Astrocyte of the spinal cord (primary cell): ENCODE data around the gene CFAP99.
A peak's percentile ranks its signal among the peaks of the same experiment; 100 is the strongest.
"Not testable (repeated sequence)": the region's sequence is repeated elsewhere in the genome, so short reads cannot be mapped to it uniquely, and the experiment has no call there.

ENCODE experiments used
- DNase-seq: peaks from one replicate; pipeline ENCODE4 v3.0.0; 2011; ENCODE audit warnings: low read depth, low spot score
- H3K4me3 ChIP-seq: 2 replicates; pipeline ENCODE4 v1.5.1; 2011; ENCODE audit warnings: low read depth, mild to moderate bottlenecking, low read length, moderate library complexity
- in situ Hi-C: cut with HindIII; loops from 2 replicates; pipeline ENCODE4 v1.10.0; 2017; ENCODE audit warnings: low sequenced_read_pairs
- TF ChIP-seq, protein P1 (sequence below): IDR thresholded peaks from 2 replicates; pipeline ENCODE4 v1.5.1; 2012; ENCODE audit warnings: low read depth, mild to moderate bottlenecking, low read length, inconsistent platforms

The CFAP99 gene

DNA sequence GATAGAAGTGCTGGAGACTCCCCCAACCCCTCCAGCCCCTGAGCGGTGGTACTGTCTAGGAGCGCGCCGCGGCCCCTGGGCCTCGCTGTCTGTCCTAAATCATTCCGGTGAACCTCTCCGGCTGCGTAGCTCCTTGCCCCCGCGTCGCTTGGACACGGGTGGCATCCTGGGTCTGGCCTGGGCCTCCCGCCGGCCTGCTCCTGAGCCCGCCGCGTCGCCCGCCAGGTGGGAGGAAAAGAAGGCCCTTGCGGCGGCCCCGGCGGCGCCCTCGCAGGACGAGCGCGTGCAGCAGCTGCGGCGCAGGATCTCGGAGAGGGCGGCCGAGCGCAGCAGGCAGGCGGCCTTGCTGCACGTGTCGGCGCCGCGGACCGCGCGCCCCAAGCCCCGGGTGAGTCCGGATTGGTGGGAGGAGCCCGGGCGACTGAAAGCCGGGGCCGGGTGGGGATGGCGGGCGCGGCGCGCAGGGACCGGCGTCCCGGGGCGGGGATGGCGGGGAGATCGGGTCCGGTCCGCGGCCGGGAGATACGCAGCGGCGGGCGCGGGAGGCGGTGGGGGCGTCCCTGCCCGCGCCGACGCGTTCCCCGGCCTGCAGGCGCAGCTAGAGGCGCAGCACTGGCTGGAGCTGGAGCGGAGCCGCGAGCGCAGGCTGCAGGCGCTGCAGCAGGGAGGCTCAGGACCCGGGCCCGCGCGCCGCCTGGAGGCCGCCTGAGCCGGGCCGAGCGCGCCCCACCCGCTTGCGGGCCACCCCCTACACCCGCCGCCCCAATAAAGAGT lies 43.6 kb downstream of the CFAP99 start:
- peak overlapping the region; percentile 13 for H3K4me3 ChIP-seq
- TF ChIP-seq, protein P1, sequence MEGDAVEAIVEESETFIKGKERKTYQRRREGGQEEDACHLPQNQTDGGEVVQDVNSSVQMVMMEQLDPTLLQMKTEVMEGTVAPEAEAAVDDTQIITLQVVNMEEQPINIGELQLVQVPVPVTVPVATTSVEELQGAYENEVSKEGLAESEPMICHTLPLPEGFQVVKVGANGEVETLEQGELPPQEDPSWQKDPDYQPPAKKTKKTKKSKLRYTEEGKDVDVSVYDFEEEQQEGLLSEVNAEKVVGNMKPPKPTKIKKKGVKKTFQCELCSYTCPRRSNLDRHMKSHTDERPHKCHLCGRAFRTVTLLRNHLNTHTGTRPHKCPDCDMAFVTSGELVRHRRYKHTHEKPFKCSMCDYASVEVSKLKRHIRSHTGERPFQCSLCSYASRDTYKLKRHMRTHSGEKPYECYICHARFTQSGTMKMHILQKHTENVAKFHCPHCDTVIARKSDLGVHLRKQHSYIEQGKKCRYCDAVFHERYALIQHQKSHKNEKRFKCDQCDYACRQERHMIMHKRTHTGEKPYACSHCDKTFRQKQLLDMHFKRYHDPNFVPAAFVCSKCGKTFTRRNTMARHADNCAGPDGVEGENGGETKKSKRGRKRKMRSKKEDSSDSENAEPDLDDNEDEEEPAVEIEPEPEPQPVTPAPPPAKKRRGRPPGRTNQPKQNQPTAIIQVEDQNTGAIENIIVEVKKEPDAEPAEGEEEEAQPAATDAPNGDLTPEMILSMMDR, result peak; percentile 37
- in situ Hi-C loops, result no loop called here
- peak; percentile 64 for DNase-seq

- in situ Hi-C loops, result no loop called here
Measured at GRCh38 chr4:2462992-2463762, 44.4 kb downstream of the CFAP99 start.

DNA sequence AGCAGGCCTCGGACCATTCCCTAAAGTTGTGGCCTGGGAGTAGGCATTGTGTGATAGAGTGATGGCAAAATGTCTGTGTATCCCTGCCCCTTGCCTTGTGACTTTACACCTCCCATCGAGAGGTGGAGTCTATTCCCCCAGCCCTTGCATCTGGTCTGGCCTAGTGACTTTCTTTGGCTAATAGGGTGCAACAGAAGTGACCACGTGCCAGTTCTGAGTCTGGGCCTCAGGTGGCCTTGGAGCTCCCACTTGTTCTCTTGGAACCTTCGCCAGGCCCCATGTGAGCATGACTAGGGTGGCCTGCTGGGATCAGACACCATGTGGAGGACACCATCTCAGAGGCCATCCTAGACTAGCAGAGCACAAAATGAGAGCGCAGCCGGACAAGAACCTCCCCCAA lies 46.3 kb downstream of the CFAP99 start:
- in situ Hi-C loops, result no loop called here
- no peak overlapping the region for H3K4me3 ChIP-seq
- DNase-seq, result no peak
- TF ChIP-seq, protein P1, result no peak

More at GRCh38 chr4:2462992-2463762, 44.4 kb downstream of the CFAP99 start:
- H3K4me3 ChIP-seq, result peak overlapping the region; percentile 12
- TF ChIP-seq, protein P1, result no peak
- DNase-seq, result no peak

DNA sequence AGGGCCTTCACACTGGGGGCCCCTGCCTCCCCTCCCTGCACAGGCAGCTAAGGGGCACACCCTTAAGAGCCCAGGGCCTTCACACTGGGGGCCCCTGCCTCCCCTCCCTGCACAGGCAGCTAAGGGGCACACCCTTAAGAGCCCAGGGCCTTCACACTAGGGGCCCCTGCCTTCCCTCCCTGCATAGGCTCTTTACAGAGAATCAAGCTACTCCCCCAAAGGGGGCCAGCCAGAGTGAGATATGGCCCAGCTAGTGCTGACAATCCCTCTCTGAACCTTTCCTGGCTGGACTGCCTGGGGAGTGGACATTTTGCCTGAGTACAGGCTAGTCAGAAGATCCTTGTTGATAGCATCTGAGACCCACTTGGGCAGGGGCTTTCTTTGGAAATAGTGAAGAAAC lies 46.8 kb downstream of the CFAP99 start:
- DNase-seq, H3K4me3 ChIP-seq, in situ Hi-C loops: not testable (repeated sequence)

DNA sequence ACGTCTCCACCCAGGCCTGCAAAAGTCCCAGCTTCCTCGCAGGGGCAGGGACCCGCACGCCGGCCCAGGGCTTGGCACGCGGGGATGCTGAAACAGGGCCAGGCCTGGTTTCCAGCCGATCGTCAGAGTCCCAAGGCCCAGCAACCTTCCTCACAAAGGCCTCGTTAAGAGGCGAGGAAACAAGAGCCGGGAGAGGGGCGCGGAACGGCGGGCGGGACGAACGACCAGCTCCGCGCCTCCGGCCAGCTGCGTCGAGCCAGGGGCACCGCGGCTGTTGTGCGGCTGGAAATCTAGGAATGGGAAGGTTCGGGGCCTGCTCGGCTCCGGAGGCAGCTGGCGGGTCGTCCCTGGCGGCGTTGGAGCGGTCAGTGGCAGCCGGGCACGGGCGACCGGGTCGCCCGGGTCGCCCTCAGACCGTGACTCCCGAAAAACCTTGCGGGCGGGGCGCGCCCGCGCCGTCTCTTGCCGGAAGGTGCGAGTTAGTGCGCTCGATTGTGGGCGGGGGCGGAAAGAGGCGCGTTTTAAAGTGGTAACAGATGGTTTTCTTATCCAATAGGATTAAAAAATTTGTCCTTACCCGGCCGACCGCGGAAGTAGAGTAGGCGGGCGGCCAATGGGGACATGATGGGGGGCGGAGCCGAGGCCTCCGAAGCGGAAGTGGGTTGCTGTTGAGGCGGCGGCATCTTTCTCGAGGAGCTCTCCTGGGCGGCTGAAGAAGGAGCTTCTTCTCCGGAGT lies 49.9 kb downstream of the CFAP99 start, which contains the start of gene RNF4:
Gene RNF4 (plus strand): TSS at position 651 of the 736 bp plus-strand sequence. CDS start 21,388 bp downstream, outside the sequence.
- H3K4me3 ChIP-seq, result peak within 1 kb of the TSS; percentile 92
- DNase-seq, result peak; percentile 98
- in situ Hi-C loops, result no loop called here
- TF ChIP-seq, protein P1, result no peak

DNA sequence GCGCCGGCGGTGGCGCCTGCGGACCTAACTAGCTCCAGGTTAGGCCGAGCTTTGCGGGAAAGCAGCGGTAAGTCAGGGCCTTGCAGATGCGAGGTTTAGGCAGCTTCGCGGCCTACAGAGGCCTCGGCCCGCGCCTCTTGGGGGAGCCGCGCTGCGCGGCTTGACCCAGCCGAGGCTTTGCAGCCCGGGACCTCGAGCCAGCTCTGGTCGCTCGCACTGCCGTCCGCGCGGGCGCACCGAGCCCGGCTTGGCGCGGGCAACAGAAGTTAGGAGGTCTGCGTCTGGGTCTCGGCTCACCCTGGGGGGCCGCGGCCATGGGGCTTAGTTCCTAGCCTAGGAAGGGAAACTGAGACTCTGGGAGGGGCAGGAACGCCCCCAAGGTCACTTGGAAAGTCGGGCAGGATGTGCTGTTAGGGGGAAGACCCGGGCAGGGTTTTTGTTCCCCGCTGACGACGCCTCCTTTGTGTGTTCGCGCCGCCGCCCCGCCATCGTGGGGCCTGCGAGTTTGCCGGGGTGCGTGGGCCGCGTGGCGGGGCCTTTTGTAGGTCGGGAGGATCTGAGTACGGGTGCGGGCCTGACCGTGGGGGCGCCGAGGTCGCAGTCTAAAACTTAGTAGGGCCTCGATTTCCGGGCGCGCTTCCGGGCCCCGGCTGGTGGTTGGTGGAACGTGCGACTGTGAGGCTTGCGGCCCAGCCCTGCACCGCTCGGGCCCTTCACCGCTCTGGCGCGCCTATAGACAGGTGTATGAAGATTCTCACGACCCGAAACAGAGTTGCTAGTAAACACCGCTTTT lies 50.6 kb downstream of the CFAP99 start:
- peak overlapping the region; percentile 92 for H3K4me3 ChIP-seq
- in situ Hi-C loops, result no loop called here
- TF ChIP-seq, protein P1, result no peak
- DNase-seq, result no peak
